Sigmoid colon (tissue), 4 donors: ENCODE measurements around the gene PAPPA.

Source experiments
- EP300 ChIP-seq, 4 donors: sonication (generic); formaldehyde crosslinking; IDR thresholded peaks; one replicate each; pipeline ENCODE4 v1.6.1; 2017; ENCODE audit warnings: antibody characterized with exemption in 4 of 4
- POLR2A ChIP-seq, 2 donors: fragments of 450-650 bp; IDR thresholded peaks; one replicate each; pipeline ENCODE4 v1.6.1; 2016; ENCODE audit warnings: antibody characterized with exemption in 2 of 2, mild to moderate bottlenecking in 2 of 2, moderate library complexity in 2 of 2
- POLR2AphosphoS5 ChIP-seq, 4 donors: sonication (generic); formaldehyde crosslinking; IDR thresholded peaks; one replicate each; pipeline ENCODE4 v1.6.1; 2017; ENCODE audit warnings: antibody characterized with exemption in 4 of 4
- TF ChIP-seq, protein P1 (sequence below), 4 experiments: fragments of 450-650 bp in 3 of 4; fragments of 200-600 bp in 1 of 4; IDR thresholded peaks; one replicate each; pipeline ENCODE4 v1.5.1; 2016 to 2019; ENCODE audit warnings: antibody characterized with exemption in 4 of 4, mild to moderate bottlenecking in 3 of 4, moderate library complexity in 2 of 4

DNA sequence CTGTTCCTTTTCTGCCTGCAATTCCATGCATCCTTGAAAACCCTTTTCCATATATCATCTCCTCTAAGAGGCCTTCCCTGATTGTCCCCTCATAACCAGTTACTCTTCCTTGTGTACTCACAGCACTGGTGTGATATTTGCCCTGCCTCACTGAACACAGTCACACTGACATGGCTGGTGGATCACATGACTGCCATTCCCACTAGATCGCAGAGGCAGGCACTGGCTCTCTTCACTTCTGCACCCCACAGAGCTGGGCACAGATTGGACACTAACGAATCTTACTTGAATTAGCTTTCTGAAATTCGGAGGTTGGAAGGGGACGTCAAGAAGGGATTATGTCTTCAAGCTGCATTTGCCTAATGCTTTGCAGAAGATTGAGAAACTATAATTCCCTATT lies 208.0 kb downstream of the PAPPA start:
- TF ChIP-seq, protein P1, sequence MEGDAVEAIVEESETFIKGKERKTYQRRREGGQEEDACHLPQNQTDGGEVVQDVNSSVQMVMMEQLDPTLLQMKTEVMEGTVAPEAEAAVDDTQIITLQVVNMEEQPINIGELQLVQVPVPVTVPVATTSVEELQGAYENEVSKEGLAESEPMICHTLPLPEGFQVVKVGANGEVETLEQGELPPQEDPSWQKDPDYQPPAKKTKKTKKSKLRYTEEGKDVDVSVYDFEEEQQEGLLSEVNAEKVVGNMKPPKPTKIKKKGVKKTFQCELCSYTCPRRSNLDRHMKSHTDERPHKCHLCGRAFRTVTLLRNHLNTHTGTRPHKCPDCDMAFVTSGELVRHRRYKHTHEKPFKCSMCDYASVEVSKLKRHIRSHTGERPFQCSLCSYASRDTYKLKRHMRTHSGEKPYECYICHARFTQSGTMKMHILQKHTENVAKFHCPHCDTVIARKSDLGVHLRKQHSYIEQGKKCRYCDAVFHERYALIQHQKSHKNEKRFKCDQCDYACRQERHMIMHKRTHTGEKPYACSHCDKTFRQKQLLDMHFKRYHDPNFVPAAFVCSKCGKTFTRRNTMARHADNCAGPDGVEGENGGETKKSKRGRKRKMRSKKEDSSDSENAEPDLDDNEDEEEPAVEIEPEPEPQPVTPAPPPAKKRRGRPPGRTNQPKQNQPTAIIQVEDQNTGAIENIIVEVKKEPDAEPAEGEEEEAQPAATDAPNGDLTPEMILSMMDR (IDR thresholded peaks at IDR 0.05): no peak
- TF ChIP-seq POLR2AphosphoS5 (IDR thresholded peaks at IDR 0.05): no peak
- no peak for TF ChIP-seq EP300 (IDR thresholded peaks at IDR 0.05)
- TF ChIP-seq POLR2A (IDR thresholded peaks at IDR 0.05): no peak
